GM20000 (cell line): ENCODE results near the gene UVSSA.

ENCODE experiments used
- DNase-seq: peaks from one replicate; pipeline ENCODE4 v3.0.0; 2012; ENCODE audit warnings: low spot score
- TF ChIP-seq, protein P1 (sequence below): IDR thresholded peaks from 2 replicates; pipeline ENCODE4 v1.5.1; 2012; ENCODE audit warnings: mild to moderate bottlenecking, control low read depth; ENCODE audit errors: extremely low read depth, missing control alignments

Gene UVSSA

DNA sequence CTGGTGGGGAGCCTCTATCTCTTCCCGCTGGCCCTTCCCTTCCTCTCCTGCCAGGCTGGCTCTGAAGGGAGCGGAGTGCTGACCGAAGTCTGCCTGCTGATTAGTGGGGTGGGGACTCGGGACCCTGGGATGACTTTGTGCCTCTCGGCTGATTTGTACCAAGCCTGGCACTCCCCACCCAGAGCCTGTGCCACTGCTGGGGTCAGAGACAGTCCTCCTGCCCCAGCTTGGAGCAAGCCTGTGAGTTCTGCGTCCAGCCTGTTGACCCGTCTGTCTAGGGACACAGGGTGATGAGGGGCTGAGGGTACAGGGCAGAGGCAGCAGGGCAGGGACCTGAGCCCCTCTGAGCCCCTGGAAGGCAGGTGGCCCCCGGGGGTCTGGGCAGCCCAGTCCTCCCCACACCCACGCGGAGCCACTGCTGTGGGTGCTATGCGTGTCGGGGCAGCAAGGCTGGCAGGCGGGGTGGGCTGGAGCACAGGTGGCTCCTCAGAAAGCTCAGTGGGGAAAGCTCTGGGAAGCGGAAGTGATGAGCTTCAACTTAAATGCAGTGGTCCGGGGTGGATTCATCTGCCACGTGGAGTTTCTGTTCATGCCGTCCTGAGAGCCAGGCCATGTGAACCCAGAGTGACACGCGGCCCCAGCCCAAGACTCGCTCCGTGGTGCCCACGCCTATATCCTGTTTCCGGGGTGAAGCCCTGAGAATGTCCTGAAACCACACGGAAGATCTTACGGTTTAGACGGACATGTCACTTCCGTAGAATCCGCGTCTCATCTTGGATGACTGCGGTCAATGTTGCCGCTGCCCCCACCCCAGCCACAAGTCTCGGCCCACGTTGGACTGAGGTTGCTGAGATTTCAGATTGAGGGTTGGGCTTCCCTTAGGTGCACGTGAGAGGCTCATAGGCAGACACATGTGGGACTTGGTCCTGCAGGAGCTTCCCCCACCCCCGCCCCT lies 21.1 kb upstream of the UVSSA start:
- TF ChIP-seq, protein P1, sequence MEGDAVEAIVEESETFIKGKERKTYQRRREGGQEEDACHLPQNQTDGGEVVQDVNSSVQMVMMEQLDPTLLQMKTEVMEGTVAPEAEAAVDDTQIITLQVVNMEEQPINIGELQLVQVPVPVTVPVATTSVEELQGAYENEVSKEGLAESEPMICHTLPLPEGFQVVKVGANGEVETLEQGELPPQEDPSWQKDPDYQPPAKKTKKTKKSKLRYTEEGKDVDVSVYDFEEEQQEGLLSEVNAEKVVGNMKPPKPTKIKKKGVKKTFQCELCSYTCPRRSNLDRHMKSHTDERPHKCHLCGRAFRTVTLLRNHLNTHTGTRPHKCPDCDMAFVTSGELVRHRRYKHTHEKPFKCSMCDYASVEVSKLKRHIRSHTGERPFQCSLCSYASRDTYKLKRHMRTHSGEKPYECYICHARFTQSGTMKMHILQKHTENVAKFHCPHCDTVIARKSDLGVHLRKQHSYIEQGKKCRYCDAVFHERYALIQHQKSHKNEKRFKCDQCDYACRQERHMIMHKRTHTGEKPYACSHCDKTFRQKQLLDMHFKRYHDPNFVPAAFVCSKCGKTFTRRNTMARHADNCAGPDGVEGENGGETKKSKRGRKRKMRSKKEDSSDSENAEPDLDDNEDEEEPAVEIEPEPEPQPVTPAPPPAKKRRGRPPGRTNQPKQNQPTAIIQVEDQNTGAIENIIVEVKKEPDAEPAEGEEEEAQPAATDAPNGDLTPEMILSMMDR = no peak
- no peak for DNase-seq

- no peak for DNase-seq
- TF ChIP-seq, protein P1 = no peak
Measured at GRCh38 chr4:1326751-1327525, 20.1 kb upstream of the UVSSA start.

- TF ChIP-seq, protein P1 = no peak
- DNase-seq = no peak
Measured at GRCh38 chr4:1327526-1328266, 19.3 kb upstream of the UVSSA start.

- DNase-seq = no peak
- TF ChIP-seq, protein P1 = no peak
Measured at GRCh38 chr4:1328267-1329155, 18.5 kb upstream of the UVSSA start.

- TF ChIP-seq, protein P1 = no peak
- no peak for DNase-seq
Measured at GRCh38 chr4:1329408-1330371, 17.3 kb upstream of the UVSSA start.
